Measurements from ENCODE around the gene MACO1.
"Not testable (repeated sequence)": the region's sequence is repeated elsewhere in the genome, so short reads cannot be mapped to it uniquely, and the experiment has no call there.

Gene MACO1

DNA sequence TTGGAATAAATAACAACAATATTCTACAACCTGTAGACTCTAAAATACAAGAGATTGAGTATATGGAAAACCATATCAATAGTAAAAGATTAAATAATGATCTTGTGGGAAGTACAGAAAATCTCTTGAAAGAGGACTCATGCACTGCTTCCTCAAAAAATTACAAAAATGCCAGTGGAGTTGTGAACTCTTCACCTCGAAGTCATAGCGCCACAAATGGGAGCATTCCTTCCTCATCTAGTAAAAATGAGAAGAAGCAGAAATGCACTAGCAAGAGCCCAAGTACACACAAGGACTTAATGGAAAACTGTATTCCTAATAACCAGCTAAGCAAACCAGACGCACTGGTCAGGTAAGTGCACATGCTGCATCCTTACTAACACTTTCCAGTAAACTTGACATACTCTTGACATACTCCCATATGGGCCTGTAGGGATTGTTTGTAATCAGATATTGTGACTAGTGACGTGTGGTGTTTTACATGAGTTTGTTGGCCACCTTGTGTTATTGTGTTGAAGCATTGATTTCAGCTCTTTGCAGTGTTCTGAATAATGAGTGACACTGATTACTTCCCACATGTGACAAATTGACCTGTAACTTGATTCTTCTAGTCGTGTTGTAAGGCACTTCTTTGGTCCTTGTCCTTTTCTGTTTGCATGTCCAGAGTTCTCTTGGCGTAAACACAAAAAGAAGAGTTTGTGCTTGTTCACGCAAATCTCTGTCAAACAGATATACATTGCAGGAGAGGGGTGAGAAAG, 28.0 kb downstream of the MACO1 start:
- peak; percentile 46 for DNase-seq

DNA sequence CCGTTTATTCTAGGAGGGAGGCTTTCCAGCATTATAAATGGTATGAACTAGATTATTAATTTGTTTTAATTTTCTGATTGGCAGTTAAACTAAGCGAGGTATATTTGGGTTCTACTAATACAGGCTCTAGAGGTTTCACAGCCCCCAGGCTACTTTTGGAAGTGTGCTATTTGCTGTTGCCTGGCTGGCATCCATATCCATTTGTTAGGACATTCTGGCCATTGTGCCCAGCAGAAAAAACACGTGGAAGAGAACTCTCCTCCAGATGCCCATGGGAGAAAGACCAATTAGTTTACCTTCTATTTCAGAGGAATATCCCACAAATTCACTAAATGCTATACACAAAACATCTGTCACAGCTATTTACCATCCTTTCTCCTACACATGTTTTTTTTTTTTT, 29.3 kb downstream of the MACO1 start:
- no peak for DNase-seq

GRCh38 chr1:25460816-25461215, 30.1 kb downstream of the MACO1 start:
- not testable (repeated sequence) for DNase-seq

DNA sequence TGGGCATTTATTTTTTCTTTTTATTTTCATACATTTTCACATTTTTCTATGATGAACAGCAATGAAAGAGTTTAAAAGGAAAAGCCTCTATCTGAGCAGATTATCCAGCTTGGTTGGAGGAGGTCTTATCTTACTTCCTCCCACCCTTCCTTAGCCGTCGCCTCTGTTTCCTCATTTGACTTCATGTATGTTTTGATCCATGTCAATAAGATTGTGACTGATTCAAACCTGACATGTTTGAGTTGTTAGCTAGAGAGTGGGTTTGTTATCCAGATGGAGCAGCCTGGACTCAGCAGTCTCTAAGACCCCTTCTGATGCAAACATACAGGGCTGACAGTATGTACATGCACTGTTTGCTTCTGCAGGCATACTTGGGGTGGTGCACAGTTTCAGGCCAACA, 31.2 kb downstream of the MACO1 start:
- DNase-seq: no peak

- DNase-seq: no peak
Measured at GRCh38 chr1:25462732-25463131, 32.0 kb downstream of the MACO1 start.

GRCh38 chr1:25467193-25467592, 36.5 kb downstream of the MACO1 start:
- DNase-seq: no peak

DNA sequence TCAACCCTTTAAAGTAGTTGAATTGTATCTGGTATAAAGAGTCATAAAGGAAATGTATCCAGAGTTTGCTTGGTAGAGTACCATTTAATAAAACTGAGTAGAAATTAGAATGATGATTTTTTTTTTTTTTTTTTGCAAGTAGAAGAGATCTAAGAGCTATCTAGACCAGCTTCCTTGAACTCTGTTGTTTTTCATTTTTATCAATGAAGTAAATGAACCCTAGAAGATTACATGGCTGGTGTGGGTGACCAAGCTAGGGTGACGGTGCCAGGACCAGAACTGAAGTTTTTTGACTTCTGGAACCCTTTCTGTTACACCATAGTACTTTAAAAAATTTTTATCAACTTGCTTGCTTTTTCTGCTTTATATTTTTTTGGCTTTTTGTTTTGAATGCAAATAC, 36.9 kb downstream of the MACO1 start:
- DNase-seq: no peak

DNA sequence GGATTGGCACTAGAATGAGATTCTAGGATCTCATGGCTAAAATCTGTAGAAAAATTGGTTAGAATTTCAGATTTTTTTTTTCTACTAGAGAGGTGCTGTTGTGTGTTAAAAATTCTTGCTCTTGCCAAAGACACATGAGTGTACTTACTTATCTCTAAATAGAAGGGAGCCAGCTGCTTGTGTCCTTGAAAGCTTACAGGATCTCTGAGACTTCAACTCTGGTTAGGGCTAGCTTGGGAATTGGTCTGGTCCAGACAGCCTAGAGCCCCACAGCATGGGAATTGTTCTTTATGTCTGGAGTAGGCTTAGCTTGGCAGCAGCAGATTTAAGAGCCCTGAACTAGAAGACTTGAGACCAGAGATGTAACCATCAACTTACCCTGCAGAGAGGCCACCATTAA, 37.3 kb downstream of the MACO1 start:
- DNase-seq: peak; percentile 23

DNA sequence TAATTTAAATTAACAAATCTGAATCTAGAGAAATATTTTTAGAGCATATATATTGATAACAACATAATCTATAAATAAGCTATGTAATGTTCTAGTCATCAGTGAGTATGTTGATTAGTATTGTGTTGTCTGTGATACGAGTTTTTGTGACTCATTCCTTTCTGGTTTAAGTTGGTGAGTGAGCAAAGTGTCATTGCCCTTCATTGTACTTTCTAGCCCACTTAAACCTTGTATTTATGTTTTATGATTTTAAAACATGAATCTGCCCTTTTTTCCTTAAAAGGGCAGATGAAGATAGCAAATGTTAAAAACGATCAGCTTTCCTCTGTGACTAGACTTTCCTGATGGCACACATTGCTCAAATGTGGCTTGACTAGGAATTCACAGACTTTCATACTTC, 38.5 kb downstream of the MACO1 start:
- peak; percentile 55 for DNase-seq

- no peak for DNase-seq
Measured at GRCh38 chr1:25472471-25472870, 41.8 kb downstream of the MACO1 start.

DNA sequence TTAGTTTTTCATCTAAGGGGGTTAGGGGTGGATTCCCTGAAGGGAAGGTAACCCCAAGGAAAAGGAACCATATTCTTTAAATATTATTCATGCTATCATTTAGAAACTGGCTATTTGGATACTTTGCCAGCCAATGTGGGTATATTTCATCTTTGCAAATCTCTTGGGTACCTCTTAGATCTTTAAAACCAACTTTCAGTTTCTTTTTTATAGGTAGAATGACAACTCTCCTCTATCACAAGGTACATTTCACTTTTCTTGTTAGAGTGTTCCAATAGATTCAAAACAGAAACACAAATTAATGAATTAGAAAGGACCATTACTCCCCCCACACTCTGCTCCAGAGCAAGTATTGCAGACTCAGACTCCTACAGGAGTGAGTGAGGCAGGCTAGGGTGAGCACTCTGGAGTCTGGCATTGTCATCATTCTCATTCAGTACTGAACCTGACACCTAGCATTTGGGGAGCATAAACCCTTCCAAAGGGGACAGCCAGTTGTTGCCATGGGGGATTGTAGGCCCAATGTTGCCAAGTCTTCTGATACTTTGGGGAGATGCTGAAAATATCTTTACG, 43.0 kb downstream of the MACO1 start:
- no peak for DNase-seq

DNA sequence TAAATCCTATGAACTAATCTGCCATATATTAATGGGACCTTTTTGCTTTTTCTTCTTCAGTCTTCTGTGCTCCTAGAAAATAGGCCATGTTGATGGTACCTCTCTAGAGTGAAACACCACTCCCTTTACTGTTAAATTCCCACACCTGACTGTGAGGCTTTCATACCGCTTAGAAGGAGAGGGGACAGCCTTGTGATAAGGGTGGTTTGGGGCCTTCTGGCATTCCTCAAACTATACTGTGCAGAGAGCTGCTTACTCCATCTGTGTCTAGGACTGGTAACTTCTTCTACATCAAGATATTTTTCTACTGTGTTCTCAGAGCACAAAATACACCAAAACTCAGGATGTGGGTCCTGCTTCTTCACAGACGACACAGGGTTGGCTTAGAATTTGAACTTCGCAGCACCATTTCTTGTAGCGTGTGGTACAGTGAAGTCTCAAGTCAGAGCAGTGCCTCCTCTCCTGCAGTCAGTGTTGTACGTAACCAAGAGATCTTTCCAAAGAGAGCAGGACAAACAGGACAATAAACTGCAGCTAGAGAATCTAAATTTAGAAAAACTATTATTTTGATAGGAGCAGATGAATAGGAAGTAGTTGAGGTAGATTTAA, 43.8 kb downstream of the MACO1 start:
- no peak for DNase-seq

DNA sequence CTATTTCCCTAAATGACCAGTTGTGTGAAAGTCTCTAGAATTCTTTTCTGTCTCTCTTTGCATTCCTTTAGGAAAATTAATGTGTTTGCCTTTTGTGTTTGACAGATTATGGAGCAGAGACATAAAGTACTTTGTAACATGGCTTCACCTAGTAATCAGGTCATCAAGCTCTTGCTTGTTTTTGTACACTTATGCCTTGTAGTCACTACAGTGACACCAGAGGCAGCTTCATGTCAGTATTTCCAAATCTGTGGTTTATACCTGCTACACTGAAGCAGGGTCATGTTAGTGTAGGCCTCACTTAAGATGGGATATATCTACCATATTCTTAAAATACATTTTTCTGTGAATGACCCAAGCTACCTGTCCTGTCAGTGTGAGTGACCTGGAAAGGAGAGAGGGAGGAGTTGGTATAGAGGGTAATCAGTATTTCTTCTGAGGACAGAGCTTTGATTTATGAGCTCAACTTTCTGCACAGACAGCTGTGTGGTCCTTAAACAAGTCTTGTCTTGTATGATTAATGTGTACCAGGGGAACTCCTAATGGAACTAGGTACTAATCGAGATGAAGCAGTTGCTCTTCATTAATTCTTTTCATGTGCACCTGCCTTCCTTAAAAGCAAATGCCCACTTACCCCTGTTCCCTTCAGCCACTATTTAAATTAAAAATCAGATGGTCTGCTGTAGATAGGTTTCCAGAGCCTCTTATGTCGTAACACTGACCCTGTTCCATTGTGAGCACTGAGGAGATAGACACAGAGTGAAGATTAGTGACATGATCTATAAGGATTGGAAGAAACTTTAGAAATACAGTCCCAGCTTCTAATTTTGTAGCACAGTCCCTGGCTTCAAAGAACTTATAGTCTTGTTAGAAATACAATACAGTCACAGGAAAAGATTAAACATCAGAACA, 45.7 kb downstream of the MACO1 start:
- no peak for DNase-seq

GRCh38 chr1:25477448-25478034, 46.8 kb downstream of the MACO1 start:
- no peak for DNase-seq

GRCh38 chr1:25478633-25479032, 47.9 kb downstream of the MACO1 start:
- no peak for DNase-seq

DNA sequence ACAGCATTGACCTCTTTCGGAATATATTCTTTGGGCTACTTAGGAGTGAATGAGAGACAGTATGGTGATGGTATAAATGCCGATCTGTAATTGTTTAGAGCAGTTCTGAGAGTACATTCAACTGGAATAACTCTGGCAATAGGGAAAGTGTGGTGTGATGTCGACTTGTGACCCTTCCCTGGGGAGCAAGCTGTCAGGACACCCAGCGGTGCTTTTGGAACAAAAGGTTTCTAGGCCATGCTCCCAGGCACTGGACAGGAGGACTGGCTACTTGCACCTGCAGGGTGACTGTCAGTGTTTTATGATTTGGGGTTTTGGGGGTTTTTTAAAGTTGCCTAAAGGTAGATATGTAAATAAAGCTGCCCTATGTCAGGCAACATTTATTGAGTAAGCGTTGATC, 50.9 kb downstream of the MACO1 start:
- DNase-seq: no peak

- DNase-seq: no peak
Measured at GRCh38 chr1:25482211-25482610, 51.5 kb downstream of the MACO1 start.

DNA sequence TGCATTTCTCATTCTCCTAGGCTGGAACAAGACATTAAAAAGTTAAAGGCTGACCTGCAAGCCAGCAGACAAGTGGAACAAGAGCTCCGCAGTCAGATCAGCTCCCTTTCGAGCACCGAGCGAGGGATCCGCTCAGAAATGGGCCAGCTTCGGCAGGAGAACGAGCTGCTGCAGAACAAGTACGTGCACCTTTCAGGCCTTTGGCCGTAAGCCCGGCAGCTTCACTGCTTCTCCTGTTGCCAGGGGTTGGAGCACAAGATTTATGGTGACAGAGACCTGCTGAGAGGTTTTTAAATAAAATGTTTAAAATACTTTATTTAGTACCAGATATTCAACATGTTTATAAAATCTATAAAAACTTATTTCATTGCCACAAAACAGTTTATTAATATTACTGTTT, 53.4 kb downstream of the MACO1 start:
- no peak for DNase-seq

DNA sequence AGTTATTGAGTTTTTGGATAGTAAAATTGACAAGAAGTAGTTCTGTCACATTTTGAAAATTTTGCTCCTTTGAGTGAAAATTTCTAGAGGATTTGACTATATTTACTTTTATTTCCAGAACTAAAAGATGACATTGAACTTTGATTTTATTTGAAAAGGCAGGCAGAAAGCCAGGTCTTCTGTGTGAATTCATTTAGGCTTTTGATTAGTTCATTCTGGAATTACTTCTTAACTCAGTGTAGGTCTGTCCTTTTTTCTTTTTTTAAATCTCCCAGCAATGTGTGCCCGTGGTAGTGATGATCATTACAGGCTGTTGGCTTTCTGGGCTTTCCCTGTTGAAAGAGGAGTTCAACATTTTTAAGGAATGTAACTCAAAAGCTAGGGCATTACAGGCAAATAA, 53.8 kb downstream of the MACO1 start:
- DNase-seq: no peak

DNA sequence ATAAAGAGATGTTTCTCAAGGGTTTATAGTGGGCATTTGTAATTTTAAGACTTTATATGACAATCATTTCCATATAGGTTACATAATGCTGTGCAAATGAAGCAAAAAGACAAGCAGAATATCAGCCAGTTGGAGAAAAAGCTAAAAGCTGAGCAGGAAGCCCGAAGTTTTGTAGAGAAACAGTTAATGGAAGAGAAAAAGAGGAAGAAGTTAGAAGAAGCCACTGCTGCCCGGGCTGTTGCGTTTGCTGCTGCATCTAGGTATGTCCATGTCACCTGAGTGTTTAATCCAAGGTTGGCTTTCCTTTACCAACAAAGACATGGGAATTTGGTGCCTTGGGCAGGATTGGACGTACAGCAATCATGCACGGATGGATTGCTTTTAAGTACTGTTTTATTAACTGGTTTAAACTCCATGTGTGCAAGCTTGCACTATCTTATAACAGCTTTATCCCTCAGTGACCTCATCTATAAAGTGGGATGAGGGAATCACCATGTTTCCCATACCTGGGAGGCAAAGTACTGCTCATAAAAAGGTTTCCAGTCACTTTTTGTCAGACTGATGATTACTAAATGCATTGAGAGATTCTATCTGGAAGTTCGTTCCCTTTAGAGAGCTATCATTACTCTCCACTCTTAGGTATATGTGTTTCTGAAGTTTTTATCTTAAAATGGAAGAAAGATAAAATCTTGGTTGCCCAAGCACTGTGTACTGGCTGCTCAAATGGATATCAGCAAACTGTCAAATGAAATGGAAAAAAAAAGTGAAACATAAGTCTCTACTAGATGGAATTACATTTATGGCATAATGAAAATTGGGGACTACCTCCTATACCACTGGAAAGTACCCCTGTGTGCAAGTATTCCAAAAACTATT, 55.1 kb downstream of the MACO1 start:
- no peak for DNase-seq

DNA sequence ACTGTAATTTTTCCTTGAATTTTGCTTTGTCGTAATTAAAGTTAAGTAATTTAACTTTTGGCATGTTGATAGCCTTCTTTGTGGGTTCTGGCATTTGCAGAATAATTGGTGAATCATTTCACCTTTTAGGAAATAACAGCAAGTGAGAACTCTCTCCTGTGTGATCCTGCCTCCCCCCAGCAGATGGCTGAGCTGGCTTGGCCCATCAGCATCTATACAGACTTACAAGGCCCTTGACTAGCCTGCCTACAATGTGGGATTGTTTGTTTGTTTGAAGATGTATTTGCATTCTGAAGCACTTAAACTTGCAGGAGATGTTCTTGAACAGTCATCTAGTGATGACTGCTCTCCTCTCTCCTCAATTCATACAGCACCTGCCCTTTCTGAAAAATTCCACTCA, 55.9 kb downstream of the MACO1 start:
- peak; percentile 36 for DNase-seq

- no peak for DNase-seq
Measured at GRCh38 chr1:25487628-25488027, 56.9 kb downstream of the MACO1 start.
